ENCODE measurements around the gene COX19. TPM values are rescaled to one million over a fixed set of nuclear protein-coding genes. Genes with fewer than 3 reads are reported as not detected.

The COX19 gene
- total and polyA plus RNA-seq, 2 of the 13 experiments (the other 11 are each of a cell fraction or from before 2014, with no cell fraction given) = 11.5 to 21.7 TPM

- TF ChIP-seq BRD4 (CRISPR knock-in tag; IDR thresholded peaks at IDR 0.05) = 0 out of 2 replicates have a peak, but pooled peaks have one; percentile 31
- no peak for TF ChIP-seq REPIN1 (CRISPR knock-in tag; IDR thresholded peaks at IDR 0.05; ENCODE audit: borderline replicate concordance, low read depth)
- no peak for TF ChIP-seq ZNF30 (CRISPR knock-in tag; IDR thresholded peaks at IDR 0.05)
- TF ChIP-seq ZZZ3 (CRISPR knock-in tag; IDR thresholded peaks at IDR 0.05; ENCODE audit: borderline replicate concordance) = no peak
- TF ChIP-seq, protein P1, sequence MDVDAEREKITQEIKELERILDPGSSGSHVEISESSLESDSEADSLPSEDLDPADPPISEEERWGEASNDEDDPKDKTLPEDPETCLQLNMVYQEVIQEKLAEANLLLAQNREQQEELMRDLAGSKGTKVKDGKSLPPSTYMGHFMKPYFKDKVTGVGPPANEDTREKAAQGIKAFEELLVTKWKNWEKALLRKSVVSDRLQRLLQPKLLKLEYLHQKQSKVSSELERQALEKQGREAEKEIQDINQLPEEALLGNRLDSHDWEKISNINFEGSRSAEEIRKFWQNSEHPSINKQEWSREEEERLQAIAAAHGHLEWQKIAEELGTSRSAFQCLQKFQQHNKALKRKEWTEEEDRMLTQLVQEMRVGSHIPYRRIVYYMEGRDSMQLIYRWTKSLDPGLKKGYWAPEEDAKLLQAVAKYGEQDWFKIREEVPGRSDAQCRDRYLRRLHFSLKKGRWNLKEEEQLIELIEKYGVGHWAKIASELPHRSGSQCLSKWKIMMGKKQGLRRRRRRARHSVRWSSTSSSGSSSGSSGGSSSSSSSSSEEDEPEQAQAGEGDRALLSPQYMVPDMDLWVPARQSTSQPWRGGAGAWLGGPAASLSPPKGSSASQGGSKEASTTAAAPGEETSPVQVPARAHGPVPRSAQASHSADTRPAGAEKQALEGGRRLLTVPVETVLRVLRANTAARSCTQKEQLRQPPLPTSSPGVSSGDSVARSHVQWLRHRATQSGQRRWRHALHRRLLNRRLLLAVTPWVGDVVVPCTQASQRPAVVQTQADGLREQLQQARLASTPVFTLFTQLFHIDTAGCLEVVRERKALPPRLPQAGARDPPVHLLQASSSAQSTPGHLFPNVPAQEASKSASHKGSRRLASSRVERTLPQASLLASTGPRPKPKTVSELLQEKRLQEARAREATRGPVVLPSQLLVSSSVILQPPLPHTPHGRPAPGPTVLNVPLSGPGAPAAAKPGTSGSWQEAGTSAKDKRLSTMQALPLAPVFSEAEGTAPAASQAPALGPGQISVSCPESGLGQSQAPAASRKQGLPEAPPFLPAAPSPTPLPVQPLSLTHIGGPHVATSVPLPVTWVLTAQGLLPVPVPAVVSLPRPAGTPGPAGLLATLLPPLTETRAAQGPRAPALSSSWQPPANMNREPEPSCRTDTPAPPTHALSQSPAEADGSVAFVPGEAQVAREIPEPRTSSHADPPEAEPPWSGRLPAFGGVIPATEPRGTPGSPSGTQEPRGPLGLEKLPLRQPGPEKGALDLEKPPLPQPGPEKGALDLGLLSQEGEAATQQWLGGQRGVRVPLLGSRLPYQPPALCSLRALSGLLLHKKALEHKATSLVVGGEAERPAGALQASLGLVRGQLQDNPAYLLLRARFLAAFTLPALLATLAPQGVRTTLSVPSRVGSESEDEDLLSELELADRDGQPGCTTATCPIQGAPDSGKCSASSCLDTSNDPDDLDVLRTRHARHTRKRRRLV (CRISPR knock-in tag; IDR thresholded peaks at IDR 0.05) = no peak
- TF ChIP-seq RARA (CRISPR knock-in tag; IDR thresholded peaks at IDR 0.05) = no peak
- peak; percentile 87; the same call in 1 of the 2 replicates for TF ChIP-seq ZNF691 (CRISPR knock-in tag; IDR thresholded peaks at IDR 0.05; ENCODE audit: borderline replicate concordance, low read depth)
- TF ChIP-seq NCOA1 (CRISPR knock-in tag; IDR thresholded peaks at IDR 0.05) = no peak
- TF ChIP-seq HOXD1 (CRISPR knock-in tag; IDR thresholded peaks at IDR 0.05) = 0 out of 2 replicates have a peak, but pooled peaks have one; percentile 17
- no peak for TF ChIP-seq ZNF615 (CRISPR knock-in tag; IDR thresholded peaks at IDR 0.05; ENCODE audit: borderline replicate concordance)
- TF ChIP-seq, protein P2, sequence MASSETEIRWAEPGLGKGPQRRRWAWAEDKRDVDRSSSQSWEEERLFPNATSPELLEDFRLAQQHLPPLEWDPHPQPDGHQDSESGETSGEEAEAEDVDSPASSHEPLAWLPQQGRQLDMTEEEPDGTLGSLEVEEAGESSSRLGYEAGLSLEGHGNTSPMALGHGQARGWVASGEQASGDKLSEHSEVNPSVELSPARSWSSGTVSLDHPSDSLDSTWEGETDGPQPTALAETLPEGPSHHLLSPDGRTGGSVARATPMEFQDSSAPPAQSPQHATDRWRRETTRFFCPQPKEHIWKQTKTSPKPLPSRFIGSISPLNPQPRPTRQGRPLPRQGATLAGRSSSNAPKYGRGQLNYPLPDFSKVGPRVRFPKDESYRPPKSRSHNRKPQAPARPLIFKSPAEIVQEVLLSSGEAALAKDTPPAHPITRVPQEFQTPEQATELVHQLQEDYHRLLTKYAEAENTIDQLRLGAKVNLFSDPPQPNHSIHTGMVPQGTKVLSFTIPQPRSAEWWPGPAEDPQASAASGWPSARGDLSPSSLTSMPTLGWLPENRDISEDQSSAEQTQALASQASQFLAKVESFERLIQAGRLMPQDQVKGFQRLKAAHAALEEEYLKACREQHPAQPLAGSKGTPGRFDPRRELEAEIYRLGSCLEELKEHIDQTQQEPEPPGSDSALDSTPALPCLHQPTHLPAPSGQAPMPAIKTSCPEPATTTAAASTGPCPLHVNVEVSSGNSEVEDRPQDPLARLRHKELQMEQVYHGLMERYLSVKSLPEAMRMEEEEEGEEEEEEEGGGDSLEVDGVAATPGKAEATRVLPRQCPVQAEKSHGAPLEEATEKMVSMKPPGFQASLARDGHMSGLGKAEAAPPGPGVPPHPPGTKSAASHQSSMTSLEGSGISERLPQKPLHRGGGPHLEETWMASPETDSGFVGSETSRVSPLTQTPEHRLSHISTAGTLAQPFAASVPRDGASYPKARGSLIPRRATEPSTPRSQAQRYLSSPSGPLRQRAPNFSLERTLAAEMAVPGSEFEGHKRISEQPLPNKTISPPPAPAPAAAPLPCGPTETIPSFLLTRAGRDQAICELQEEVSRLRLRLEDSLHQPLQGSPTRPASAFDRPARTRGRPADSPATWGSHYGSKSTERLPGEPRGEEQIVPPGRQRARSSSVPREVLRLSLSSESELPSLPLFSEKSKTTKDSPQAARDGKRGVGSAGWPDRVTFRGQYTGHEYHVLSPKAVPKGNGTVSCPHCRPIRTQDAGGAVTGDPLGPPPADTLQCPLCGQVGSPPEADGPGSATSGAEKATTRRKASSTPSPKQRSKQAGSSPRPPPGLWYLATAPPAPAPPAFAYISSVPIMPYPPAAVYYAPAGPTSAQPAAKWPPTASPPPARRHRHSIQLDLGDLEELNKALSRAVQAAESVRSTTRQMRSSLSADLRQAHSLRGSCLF (CRISPR knock-in tag; IDR thresholded peaks at IDR 0.05; ENCODE audit: borderline replicate concordance) = no peak
- TF ChIP-seq HMGA1 (CRISPR knock-in tag; conservative IDR thresholded peaks at IDR 0.05) = no peak
- no peak for TF ChIP-seq NFE2L2 (IDR thresholded peaks at IDR 0.05; ENCODE audit: low read length)
- TF ChIP-seq ZSCAN25 (CRISPR knock-in tag; IDR thresholded peaks at IDR 0.05) = no peak
- no peak for TF ChIP-seq ZNF501 (CRISPR knock-in tag; IDR thresholded peaks at IDR 0.05)
- no peak for TF ChIP-seq KLF15 (CRISPR knock-in tag; IDR thresholded peaks at IDR 0.05; ENCODE audit: borderline replicate concordance)
- no peak for TF ChIP-seq ZNF644 (CRISPR knock-in tag; IDR thresholded peaks at IDR 0.05; ENCODE audit: low read depth)
- no peak for TF ChIP-seq ARNT (IDR thresholded peaks at IDR 0.05)
- no peak for TF ChIP-seq TMF1 (CRISPR knock-in tag; IDR thresholded peaks at IDR 0.05; ENCODE audit: low read depth)
- no peak for TF ChIP-seq ZNF652 (CRISPR knock-in tag; IDR thresholded peaks at IDR 0.05; ENCODE audit: borderline replicate concordance, low read depth)
Observed at GRCh38 chr7:927031-927671, 48.2 kb downstream of the COX19 start (continued).
